GM23338 (cell line): ENCODE measurements around the gene NR4A1.

ENCODE experiments used
- CREB1 ChIP-seq: fragments of 250-450 bp; sonication (Bioruptor Pico); IDR thresholded peaks from 2 replicates; pipeline ENCODE4 v1.5.0; 2020; ENCODE audit warnings: low read depth, mild to moderate bottlenecking, moderate library complexity
- EZH2 ChIP-seq: fragments of 200-600 bp; sonication (generic); IDR thresholded peaks from one replicate; pipeline ENCODE4 v1.8.0; 2017; ENCODE audit warnings: antibody characterized with exemption, mild to moderate bottlenecking, low read depth; ENCODE audit not compliant: unreplicated experiment
- EZH2phosphoT487 ChIP-seq: fragments of 200-600 bp; sonication (generic); IDR thresholded peaks from one replicate; pipeline ENCODE4 v1.8.1; 2018; ENCODE audit warnings: antibody characterized with exemption; ENCODE audit not compliant: unreplicated experiment
- POLR2AphosphoS5 ChIP-seq: IDR thresholded peaks from 2 replicates; pipeline ENCODE4 v1.6.1; 2016; ENCODE audit warnings: antibody characterized with exemption, low read depth
- TF ChIP-seq, protein P1 (sequence below): IDR thresholded peaks from 2 replicates; pipeline ENCODE4 v1.6.1; 2016; ENCODE audit warnings: antibody characterized with exemption
- TF ChIP-seq, protein P2 (sequence below): IDR thresholded peaks from one replicate; pipeline ENCODE4 v1.6.1; 2018; ENCODE audit warnings: antibody characterized with exemption; ENCODE audit not compliant: unreplicated experiment
- TF ChIP-seq, protein P3 (sequence below), 2 experiments: fragments of 200-600 bp in 1 of 2; sonication (generic) in 1 of 2; conservative IDR thresholded peaks; 2 replicates each; pipeline versions ENCODE4 v1.5.1 to v1.6.1; 2016 to 2017; ENCODE audit warnings: antibody characterized with exemption in 2 of 2, low read depth in 2 of 2, mild to moderate bottlenecking in 2 of 2, moderate library complexity in 1 of 2
- TF ChIP-seq, protein P4 (sequence below): fragments of 250-450 bp; sonication (Bioruptor Pico); IDR thresholded peaks from 2 replicates; pipeline ENCODE4 v1.5.0; 2020; ENCODE audit warnings: mild to moderate bottlenecking, moderate library complexity

DNA sequence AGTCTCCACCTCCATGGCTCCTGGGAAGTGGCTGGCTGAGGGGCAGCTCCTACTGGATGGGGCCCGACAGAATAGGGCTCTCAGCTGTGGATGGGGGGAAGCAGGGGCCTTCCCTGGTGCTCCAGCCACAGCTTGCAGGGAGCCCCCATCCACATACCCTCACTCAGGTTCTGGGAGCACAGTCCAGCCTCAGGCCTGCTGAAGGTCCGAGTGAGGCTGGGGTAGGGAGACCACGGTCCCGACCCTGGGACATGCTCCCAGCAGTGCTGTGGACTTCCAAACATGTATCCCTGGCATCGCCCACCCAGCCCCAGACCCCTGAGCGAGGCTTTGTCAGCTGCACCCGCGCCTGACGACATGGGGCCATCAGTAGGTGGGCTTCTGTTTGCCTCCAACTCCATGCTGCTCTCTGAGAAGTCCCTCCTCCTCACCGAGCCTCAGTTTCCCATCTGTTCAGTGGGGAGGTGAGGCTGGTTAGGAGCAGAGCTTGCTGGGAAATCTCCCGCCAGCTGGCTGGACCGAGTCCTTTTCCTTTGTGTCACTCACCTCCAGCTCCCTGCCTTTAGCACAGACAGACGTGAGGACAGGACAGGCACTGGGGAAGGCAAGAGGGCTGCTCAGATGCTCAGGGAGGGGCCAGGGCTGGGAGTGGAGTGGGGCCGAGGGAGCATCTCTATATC lies 9.4 kb downstream of the NR4A1 start:
- TF ChIP-seq, protein P1, sequence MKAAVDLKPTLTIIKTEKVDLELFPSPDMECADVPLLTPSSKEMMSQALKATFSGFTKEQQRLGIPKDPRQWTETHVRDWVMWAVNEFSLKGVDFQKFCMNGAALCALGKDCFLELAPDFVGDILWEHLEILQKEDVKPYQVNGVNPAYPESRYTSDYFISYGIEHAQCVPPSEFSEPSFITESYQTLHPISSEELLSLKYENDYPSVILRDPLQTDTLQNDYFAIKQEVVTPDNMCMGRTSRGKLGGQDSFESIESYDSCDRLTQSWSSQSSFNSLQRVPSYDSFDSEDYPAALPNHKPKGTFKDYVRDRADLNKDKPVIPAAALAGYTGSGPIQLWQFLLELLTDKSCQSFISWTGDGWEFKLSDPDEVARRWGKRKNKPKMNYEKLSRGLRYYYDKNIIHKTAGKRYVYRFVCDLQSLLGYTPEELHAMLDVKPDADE = no peak
- TF ChIP-seq, protein P2, sequence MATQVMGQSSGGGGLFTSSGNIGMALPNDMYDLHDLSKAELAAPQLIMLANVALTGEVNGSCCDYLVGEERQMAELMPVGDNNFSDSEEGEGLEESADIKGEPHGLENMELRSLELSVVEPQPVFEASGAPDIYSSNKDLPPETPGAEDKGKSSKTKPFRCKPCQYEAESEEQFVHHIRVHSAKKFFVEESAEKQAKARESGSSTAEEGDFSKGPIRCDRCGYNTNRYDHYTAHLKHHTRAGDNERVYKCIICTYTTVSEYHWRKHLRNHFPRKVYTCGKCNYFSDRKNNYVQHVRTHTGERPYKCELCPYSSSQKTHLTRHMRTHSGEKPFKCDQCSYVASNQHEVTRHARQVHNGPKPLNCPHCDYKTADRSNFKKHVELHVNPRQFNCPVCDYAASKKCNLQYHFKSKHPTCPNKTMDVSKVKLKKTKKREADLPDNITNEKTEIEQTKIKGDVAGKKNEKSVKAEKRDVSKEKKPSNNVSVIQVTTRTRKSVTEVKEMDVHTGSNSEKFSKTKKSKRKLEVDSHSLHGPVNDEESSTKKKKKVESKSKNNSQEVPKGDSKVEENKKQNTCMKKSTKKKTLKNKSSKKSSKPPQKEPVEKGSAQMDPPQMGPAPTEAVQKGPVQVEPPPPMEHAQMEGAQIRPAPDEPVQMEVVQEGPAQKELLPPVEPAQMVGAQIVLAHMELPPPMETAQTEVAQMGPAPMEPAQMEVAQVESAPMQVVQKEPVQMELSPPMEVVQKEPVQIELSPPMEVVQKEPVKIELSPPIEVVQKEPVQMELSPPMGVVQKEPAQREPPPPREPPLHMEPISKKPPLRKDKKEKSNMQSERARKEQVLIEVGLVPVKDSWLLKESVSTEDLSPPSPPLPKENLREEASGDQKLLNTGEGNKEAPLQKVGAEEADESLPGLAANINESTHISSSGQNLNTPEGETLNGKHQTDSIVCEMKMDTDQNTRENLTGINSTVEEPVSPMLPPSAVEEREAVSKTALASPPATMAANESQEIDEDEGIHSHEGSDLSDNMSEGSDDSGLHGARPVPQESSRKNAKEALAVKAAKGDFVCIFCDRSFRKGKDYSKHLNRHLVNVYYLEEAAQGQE = no peak
- no peak for TF ChIP-seq CREB1 (CRISPR knock-in tag)
- TF ChIP-seq, protein P3, sequence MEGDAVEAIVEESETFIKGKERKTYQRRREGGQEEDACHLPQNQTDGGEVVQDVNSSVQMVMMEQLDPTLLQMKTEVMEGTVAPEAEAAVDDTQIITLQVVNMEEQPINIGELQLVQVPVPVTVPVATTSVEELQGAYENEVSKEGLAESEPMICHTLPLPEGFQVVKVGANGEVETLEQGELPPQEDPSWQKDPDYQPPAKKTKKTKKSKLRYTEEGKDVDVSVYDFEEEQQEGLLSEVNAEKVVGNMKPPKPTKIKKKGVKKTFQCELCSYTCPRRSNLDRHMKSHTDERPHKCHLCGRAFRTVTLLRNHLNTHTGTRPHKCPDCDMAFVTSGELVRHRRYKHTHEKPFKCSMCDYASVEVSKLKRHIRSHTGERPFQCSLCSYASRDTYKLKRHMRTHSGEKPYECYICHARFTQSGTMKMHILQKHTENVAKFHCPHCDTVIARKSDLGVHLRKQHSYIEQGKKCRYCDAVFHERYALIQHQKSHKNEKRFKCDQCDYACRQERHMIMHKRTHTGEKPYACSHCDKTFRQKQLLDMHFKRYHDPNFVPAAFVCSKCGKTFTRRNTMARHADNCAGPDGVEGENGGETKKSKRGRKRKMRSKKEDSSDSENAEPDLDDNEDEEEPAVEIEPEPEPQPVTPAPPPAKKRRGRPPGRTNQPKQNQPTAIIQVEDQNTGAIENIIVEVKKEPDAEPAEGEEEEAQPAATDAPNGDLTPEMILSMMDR (conservative IDR thresholded peaks at IDR 0.05; ENCODE audit: low read depth in 2 of 2) = no peak
- no peak for TF ChIP-seq EZH2
- TF ChIP-seq, protein P4, sequence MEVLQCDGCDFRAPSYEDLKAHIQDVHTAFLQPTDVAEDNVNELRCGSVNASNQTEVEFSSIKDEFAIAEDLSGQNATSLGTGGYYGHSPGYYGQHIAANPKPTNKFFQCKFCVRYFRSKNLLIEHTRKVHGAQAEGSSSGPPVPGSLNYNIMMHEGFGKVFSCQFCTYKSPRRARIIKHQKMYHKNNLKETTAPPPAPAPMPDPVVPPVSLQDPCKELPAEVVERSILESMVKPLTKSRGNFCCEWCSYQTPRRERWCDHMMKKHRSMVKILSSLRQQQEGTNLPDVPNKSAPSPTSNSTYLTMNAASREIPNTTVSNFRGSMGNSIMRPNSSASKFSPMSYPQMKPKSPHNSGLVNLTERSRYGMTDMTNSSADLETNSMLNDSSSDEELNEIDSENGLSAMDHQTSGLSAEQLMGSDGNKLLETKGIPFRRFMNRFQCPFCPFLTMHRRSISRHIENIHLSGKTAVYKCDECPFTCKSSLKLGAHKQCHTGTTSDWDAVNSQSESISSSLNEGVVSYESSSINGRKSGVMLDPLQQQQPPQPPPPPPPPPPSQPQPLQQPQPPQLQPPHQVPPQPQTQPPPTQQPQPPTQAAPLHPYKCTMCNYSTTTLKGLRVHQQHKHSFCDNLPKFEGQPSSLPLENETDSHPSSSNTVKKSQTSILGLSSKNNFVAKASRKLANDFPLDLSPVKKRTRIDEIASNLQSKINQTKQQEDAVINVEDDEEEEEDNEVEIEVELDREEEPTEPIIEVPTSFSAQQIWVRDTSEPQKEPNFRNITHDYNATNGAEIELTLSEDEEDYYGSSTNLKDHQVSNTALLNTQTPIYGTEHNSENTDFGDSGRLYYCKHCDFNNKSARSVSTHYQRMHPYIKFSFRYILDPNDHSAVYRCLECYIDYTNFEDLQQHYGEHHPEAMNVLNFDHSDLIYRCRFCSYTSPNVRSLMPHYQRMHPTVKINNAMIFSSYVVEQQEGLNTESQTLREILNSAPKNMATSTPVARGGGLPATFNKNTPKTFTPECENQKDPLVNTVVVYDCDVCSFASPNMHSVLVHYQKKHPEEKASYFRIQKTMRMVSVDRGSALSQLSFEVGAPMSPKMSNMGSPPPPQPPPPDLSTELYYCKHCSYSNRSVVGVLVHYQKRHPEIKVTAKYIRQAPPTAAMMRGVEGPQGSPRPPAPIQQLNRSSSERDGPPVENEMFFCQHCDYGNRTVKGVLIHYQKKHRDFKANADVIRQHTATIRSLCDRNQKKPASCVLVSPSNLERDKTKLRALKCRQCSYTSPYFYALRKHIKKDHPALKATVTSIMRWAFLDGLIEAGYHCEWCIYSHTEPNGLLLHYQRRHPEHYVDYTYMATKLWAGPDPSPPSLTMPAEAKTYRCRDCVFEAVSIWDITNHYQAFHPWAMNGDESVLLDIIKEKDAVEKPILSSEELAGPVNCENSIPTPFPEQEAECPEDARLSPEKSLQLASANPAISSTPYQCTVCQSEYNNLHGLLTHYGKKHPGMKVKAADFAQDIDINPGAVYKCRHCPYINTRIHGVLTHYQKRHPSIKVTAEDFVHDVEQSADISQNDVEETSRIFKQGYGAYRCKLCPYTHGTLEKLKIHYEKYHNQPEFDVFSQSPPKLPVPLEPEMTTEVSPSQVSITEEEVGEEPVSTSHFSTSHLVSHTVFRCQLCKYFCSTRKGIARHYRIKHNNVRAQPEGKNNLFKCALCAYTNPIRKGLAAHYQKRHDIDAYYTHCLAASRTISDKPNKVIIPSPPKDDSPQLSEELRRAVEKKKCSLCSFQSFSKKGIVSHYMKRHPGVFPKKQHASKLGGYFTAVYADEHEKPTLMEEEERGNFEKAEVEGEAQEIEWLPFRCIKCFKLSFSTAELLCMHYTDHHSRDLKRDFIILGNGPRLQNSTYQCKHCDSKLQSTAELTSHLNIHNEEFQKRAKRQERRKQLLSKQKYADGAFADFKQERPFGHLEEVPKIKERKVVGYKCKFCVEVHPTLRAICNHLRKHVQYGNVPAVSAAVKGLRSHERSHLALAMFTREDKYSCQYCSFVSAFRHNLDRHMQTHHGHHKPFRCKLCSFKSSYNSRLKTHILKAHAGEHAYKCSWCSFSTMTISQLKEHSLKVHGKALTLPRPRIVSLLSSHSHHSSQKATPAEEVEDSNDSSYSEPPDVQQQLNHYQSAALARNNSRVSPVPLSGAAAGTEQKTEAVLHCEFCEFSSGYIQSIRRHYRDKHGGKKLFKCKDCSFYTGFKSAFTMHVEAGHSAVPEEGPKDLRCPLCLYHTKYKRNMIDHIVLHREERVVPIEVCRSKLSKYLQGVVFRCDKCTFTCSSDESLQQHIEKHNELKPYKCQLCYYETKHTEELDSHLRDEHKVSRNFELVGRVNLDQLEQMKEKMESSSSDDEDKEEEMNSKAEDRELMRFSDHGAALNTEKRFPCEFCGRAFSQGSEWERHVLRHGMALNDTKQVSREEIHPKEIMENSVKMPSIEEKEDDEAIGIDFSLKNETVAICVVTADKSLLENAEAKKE (CRISPR knock-in tag) = no peak
- TF ChIP-seq POLR2AphosphoS5 = no peak
- TF ChIP-seq EZH2phosphoT487 = no peak
